Activated effector memory CD4-positive, alpha-beta T cell treated with anti-CD3 and anti-CD28 coated beads, Interleukin-2, amount 50 U/mL, for 16 hours (primary cell): Measurements from ENCODE around the gene EEIG1.
A peak's percentile ranks its signal among the peaks of the same experiment; 100 is the strongest.

Experiments
- DNase-seq: peaks from one replicate; pipeline ENCODE4 v3.0.0-alpha.2; 2020

Gene EEIG1

GRCh38 chr9:127937388-127938297 lies 43.1 kb downstream of the EEIG1 start, which contains the start of gene DPM2:
Gene DPM2 (minus strand): TSS chr9:127937854. CDS start chr9:127937820, 34 bp downstream.
- DNase-seq = peak; percentile 95

GRCh38 chr9:127937056-127937387 lies 43.8 kb downstream of the EEIG1 start:
- DNase-seq = no peak

DNA sequence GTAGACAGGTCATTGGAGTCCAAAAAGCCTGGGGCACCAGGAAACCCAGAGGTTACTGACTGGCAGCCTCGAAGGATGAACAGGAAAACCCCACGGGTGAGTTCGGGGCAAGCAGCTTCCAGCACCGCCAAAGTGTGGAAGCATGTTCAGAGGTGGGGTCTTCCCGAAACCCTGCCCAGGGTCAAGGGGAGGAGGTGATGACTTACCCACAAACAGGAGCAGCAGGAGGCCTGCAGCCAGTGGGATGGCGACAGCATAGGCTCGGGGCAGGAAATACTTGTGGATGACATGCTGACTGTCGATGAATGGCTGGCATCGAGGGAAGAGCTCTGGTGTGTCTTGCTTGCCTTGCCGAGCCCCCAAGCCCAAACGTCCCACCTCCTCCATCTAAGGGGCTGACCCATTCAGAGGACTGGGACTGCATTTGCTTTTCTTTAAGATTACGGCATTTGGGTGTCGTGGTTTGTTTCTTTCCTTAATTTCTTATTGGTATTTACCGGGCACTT lies 44.4 kb downstream of the EEIG1 start:
- no peak for DNase-seq

DNA sequence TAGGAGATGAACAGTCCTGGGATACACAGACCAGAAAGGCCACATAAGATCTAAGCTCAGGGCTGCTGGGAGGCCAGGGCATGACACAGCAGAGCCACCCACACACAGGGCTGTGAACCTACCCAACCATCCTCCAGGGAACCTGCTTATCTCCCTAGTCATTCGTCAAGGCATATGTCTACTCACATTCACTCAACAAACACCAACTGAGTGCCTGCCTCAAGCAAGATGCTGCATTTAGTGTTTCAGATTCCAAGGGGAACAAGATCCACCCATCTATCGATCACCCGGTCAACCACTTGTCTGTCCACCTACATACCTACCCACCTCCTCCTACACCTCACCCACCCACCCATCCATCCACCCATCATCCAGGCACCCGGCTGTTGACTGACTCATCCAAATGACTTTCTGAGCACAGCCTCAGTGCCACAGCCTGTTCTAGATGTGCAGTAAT lies 45.0 kb downstream of the EEIG1 start:
- no peak for DNase-seq

- DNase-seq = no peak
Observed at GRCh38 chr9:127934986-127935385, 45.8 kb downstream of the EEIG1 start.

- DNase-seq = no peak
Observed at GRCh38 chr9:127934248-127934647, 46.5 kb downstream of the EEIG1 start.

DNA sequence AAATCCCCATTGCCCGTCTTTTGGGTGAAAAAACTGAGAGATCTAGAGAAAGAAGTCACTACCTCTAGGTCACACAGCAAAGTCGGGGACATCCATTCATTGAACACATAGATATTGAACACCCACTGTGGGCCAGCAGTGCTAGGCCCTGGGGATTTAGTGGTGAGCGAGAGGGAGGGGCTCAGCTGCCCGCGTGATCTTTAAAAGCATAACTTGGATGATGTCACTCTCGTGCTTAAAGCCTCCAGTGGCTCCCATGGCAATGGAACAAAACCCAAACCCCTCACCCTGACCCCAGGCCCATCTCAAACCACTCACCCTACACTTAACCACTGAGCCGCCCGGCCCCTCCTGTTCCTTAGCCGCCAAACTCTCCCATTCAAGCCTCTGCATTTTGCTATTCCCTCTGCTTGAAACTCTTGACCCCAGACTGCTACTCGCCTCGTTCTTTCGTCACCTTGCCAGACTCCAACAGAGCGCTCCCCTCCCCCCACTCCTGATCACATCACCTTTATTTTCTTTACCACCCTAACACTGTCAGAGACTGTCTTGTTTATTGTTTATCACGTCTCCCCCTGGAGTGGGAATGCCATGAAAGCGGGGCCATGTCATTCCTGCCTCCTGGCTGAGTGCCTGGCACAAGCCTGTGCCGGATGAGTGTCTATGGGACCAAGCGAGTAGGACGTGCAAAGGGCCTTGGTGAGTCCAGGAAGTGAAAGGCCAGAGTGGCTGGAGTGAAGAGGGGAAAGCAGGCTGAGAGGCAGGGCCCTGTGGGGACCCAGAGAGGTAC lies 49.5 kb downstream of the EEIG1 start:
- no peak for DNase-seq
